Measurements from ENCODE around the gene SNX14. TPM values are rescaled to one million over a fixed set of nuclear protein-coding genes. Genes with fewer than 3 reads are reported as not detected.

The SNX14 gene
- total and polyA plus RNA-seq, 10 of the 15 experiments (the other 5 are each of a cell fraction or from before 2014, with no cell fraction given) = 34.2 to 122 (median 51.0) TPM

GRCh38 chr6:85490516-85491248, 103.0 kb downstream of the SNX14 start:
- WGBS (ENCODE audit: insufficient coverage, insufficient replicate concordance, low lambda C conversion rate, missing lambda C conversion rate) = 95% methylated on average over 6 of the region's 6 CpGs

More at GRCh38 chr6:85490516-85491248, 103.0 kb downstream of the SNX14 start:
- DNase-seq (ENCODE audit: low read depth, low spot score) = no peak
- no peaks in the 10 kb centered on the region for H3K27me3 ChIP-seq (replicated peaks in 1 of 2; ENCODE audit: control insufficient read depth in 2 of 2, insufficient read depth in 2 of 2, low read length in 1 of 2)
- H3K4me1 ChIP-seq (ENCODE audit: control insufficient read depth, insufficient read depth, low read length) = no peaks in the 10 kb centered on the region
- no peaks in the 10 kb centered on the region for H3K36me3 ChIP-seq (ENCODE audit: control insufficient read depth in 2 of 2, insufficient read depth in 2 of 2, low read length in 1 of 2)
- SMC1A ChIA-PET (ENCODE audit: uncharacterized antibody, unreplicated experiment) = interaction anchor here (1.3 to 1.4 kb wide), 2 partner anchors 42 to 48 kb away, joined by 3 read pairs; no protein-coding TSS in a partner anchor
- no peak for FAIRE-seq
- H3K27ac ChIP-seq (ENCODE audit: control insufficient read depth, insufficient read depth) = no peak overlapping the region
- CTCF ChIA-PET = interaction anchor here (0.9 to 9.2 kb wide), 5 partner anchors 8 to 167 kb away, joined by 3 to 73 read pairs (median 3); no protein-coding TSS in a partner anchor
- H3K9me3 ChIP-seq (replicated peaks; ENCODE audit: control insufficient read depth, insufficient read depth, low read length) = no peaks in the 10 kb centered on the region; the same call in 2 of the 3 replicates
- H3K4me3 ChIP-seq = no peak overlapping the region
- in situ Hi-C loops (cut with MboI) (no loop called here), intact Hi-C loops (cut with micrococcal nuclease; ENCODE audit: unreplicated experiment) (no loop called here)
- BruUV-seq (replicated peaks) = no TSS peak
- no peak for ATAC-seq
- TF ChIP-seq E2F8 (IDR thresholded peaks at IDR 0.05; ENCODE audit: low read depth, partially characterized antibody) (no peak), GATAD2B (conservative IDR thresholded peaks at IDR 0.05; ENCODE audit: low read depth) (no peak), CREM (IDR thresholded peaks at IDR 0.05; ENCODE audit: low read depth) (no peak), CHD2 (IDR thresholded peaks at IDR 0.05; ENCODE audit: borderline replicate concordance, low read depth, low read length) (no peak), EGR1 (IDR thresholded peaks at IDR 0.05; ENCODE audit: borderline replicate concordance in 1 of 2, low read depth in 2 of 2, low read length in 2 of 2) (no peak), BCLAF1 (IDR thresholded peaks at IDR 0.05) (no peak), RBBP5 (conservative IDR thresholded peaks at IDR 0.05) (no peak), LARP7 (IDR thresholded peaks at IDR 0.05) (no peak), EED (IDR thresholded peaks at IDR 0.05; ENCODE audit: low read depth) (no peak), IKZF1 (conservative IDR thresholded peaks at IDR 0.05) (no peak), ATF2 (IDR thresholded peaks at IDR 0.05; ENCODE audit: low read length) (no peak), RELA (IDR thresholded peaks at IDR 0.05; ENCODE audit: borderline replicate concordance, partially characterized antibody) (no peak), ZZZ3 (IDR thresholded peaks at IDR 0.05; ENCODE audit: control insufficient read depth, insufficient read length, low read depth) (no peak), IRF5 (IDR thresholded peaks at IDR 0.05; ENCODE audit: borderline replicate concordance) (no peak), RFX5 (IDR thresholded peaks at IDR 0.05; ENCODE audit: low read depth, low read length) (no peak), TCF3 (IDR thresholded peaks at IDR 0.05; ENCODE audit: borderline replicate concordance, insufficient read depth, low read depth, low read length) (no peak)
- no peak overlapping the region for H3K9ac ChIP-seq (ENCODE audit: control insufficient read depth, insufficient read depth, low read length)
- POLR2A ChIA-PET = no interaction called here
- RAD21 ChIA-PET (ENCODE audit: unreplicated experiment) = no interaction called here
- no peak overlapping the region for H3K4me2 ChIP-seq (ENCODE audit: control insufficient read depth, insufficient read depth)
- no peaks in the 10 kb centered on the region for H4K20me1 ChIP-seq (ENCODE audit: control insufficient read depth, insufficient read depth)
- H3K79me2 ChIP-seq (ENCODE audit: control insufficient read depth, insufficient read depth, low read length) = no peaks in the 10 kb centered on the region
- no peak overlapping the region for H2AFZ ChIP-seq (ENCODE audit: control insufficient read depth, low read depth, low read length)
